HG02973 (cell line): ENCODE data around the gene DLX2.
"Not testable (repeated sequence)": the region's sequence is repeated elsewhere in the genome, so short reads cannot be mapped to it uniquely, and the experiment has no call there.

Experiments
- ATAC-seq: cut with Tn5 transposase; IDR thresholded peaks from one replicate; pipeline ENCODE4 v1.9.1; 2021; ENCODE audit warnings: moderate library complexity; ENCODE audit not compliant: unreplicated experiment

The DLX2 gene

DNA sequence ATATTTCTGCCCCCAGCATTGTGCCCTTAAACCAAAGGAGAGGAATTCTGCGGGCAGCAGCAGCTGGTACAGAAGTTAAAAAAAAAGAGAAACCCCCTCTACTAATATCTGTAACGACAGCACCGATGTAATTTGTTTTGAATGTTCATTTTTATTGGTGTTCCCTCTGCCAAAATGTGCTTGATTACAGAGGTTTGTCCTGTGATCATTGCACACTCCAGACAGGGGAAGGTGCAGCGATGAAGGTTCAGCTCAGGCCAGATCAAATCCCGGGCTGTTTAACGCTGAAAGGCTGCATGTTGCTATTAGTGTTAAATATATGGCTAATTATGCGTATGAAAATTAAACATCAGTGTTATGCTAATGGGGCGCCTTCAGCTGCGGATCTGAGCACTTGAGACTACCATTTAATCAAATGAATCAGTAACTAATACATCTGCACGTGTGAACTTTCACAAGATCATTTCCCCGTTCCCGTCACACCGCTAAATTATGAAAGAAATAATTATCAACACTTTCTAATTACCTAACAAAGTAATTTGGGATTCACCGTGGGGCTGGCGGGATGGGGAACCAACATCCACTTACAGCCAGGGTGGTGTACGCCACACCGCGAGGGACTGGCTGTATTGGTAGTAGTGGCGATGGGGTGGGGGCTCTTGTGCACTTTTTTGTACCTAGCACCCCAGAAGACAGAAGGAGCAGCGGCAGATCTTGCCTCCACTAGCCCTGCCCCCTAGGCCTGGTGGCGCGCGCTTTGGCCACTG, 18.9 kb downstream of the DLX2 start:
- ATAC-seq = no peak

DNA sequence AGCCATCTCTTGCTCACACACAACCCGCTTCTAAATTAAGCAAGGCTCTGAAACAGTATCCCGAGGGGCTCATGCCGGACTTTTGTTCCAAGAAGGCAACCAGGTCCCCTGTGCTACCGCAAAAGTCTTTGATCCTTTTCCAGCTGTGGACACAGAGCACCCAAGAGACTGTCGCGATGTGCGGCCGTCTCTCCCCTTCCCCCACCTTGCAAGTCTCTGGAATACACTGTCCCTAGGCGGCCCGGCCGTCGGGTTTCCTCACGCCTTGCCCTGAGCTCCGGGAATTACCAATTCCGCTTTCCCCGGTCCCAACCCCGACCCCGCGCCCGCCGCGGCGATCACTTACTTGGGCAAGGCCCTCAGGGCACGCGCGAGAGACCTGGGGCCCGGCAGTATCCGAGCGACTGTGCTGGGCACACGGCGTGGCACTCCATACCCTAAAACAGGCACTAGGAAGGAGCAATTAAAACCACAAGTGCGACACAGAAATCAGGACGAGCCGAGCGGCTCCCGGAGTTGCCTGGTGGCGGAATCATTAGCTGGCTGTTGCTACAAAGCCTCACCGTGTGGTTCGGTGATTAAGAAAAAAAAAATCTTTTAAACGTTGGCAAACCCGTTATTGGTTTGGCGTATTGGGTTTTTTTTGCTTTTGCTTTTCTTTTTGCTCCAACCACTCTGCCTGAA, 19.6 kb downstream of the DLX2 start:
- no peak for ATAC-seq

DNA sequence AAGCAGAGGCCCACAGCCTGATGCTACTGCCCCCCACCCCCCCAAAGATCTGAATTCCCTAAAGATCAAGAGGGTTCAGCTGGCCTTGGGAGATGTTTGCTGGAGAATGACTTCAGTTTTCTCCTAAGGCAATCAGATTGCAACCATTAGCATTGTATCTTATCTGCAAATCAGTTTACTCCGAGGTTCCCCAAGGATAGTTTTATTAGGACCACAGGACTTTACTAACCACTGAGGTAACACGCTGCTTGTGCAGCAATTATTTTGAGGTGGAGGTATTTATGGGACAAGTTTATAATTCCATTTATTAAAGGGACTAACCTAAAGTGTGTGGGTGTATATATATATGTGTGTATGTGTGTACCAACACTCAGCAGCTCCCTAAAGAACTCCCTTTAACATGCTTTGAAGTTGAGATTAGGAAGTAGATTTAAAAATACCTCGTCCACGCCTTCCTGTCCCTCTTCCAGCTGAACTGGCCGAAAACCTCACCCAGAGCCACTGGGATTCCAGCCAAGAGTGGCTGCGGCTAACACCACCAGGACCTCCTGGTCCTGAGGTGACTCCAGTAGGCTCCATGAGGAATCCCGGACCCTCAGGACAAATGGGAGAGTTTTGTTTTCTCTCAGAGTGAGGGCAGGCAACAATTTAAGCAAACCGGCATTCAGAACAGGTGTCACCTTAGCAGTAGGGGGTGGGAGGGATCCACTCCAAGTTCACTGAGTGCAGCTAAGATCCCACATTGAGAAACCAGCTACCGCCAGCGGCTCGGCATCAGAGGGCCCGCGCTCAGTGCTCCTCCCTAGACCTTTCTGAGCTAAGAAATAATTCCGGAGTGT, 20.4 kb downstream of the DLX2 start:
- no peak for ATAC-seq

DNA sequence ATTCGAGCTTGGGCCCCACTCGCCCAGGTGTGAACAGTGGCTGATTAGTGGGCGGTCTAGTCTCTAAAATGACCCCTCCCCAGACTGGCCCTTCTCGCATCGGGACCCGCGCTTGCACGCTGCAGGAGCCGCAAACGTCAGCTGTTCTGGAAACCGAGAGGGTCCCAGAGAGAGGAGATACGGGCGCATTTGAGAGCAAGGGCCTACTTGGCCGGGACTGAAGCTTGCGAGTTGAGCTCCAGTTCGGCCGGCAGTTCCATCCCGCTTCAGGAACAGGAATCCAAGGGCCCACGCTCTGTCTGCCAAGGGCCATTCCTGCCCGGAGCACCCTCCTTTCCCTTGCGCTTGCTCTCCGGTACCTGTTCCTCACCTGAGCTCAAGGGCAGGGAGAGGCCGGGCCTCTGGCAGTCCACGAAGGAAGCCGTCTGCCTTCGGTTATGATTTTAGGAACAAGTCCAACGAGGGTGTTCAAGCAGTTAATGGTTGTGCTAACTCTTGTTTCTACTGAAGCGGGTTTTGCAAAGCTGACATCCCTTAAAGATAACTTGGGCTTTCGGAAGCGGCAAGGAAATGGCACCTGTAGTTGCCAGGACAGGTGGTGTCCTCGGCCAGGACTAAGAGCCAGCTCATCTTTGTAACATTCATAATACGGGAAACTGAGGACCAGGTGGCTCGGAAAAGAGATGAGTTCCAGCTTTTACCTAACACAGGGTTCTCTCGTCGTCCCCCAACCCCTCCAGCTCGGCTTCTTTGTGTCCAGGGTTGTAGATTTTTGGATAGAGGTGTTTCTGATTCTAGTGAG, 21.3 kb downstream of the DLX2 start:
- ATAC-seq = no peak

DNA sequence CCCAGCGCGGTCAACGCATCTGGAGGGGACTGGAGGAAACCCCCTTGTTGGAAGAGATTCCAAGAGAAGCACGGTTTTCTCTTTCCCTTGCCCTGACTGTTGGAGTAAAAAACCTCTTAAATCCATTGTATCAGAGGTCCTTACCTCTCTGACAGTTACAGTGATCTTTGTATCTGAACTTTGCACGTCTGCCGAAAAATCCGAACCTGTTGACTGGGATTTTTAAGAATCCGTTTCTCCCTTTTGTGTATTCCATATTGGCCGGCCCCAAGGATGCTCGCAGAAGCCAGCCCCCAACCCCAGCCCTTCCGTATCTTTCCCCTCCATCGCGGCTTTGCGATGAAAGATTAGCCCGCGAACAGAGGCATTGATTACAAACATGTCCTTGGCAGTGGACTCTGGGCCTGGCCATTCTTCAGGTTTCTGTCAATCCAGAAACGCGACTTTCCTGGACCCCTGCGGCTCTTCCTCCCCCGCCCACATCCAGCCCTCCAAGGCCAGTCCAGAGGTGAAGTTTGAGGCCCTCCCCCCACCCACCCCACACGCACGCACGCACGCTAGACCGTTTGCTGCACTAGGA, 22.0 kb downstream of the DLX2 start:
- ATAC-seq = no peak

DNA sequence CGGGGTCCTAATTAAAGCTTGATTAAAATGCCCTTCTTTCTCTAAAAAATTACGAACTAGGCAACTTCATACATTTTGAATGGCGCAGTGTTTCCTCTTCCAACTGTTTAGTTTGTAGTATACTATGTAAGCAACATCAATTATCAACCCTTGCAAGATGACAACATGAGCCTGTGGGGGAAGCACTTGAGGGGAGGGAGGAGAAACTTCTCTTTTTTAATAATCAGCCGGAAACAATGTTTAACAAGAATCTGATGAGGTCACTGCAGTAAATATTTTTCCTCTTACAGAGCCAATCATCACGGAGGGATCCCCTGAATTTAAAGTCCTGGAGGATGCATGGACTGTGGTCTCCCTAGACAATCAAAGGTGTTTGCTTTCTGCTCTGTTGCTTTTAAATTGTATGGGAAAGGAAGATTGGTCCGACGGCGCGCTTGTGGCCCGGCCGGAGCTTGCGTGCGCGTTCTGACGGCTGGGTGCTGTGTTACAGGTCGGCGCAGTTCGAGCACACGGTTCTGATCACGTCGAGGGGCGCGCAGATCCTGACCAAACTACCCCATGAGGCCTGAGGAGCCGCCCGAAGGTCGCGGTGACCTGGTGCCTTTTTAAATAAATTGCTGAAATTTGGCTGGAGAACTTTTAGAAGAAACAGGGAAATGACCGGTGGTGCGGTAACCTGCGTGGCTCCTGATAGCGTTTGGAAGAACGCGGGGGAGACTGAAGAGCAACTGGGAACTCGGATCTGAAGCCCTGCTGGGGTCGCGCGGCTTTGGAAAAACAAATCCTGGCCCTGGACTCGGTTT, 22.7 kb downstream of the DLX2 start:
- ATAC-seq = no peak

DNA sequence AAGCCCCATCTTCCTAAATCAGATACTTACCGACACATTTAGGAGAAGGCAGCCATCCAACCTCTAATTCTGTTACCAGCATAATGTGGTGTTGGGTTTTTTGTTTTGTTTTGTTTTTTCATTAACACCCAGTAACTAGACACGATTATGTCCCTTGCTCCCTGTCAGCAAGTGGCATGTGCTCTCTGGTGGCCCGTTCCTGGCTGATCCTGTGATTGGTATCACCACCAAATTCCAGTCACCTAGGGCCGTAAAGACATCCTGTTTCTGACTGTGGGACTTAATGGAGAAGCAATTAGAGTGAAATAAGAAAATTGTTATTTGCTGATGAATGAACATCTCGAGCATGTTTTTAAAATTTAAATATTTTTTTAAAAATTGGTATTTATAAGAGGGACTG, 23.3 kb downstream of the DLX2 start:
- no peak for ATAC-seq

DNA sequence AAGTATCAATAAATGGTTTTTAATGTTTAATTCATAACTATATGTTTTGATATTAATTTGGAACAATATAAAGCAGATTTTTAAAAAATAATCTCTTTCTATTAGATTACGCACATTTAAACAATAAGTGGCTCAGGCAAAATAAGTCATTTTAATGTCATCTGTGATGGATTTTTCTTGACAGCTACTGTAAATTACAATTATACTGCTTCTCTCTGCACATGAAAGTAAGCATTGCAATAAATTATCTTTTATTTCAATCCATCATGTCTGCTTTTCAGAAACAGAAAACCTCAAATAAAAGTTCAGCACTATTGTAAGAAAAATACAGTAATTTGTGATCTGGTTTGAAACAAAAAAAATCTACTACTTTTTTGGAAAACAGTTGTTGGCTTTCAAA, 28.4 kb downstream of the DLX2 start:
- no peak for ATAC-seq

DNA sequence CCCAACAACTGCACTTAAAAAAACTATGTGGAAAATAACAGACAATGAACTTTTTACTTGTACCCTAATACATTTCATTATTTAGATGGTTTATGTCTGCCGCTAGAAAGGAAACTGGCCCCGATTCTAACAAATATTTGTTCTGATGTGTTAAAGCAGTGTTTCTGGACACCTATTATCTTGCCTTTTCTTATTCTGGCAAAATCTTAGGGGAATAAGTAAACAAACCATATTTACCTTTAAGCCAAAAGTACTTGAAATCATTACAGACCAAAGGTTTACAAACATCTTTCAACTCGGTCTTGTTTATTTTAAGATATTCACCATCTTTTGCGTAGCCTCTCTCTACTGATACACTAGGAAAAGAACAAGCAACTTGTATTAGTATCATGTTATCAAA, 29.2 kb downstream of the DLX2 start:
- ATAC-seq = no peak

DNA sequence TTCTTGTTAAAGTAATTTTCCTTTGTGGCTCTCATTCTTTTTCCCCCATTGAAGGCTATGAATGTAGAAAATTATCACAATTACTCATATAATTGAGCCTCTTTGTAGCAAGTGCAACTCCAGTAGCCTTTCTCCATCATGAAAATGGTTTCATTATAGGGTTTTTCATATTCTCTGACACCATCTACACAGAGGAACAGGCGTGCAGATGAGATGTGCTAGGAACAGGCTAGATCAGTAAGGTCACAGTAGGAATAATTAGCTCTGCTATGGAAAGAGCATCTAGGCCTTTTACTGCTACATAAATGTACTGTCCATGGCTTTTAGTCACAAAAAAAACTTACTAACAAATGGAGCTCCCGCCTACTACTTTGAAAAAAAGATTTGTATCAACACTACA, 30.0 kb downstream of the DLX2 start:
- ATAC-seq = no peak

DNA sequence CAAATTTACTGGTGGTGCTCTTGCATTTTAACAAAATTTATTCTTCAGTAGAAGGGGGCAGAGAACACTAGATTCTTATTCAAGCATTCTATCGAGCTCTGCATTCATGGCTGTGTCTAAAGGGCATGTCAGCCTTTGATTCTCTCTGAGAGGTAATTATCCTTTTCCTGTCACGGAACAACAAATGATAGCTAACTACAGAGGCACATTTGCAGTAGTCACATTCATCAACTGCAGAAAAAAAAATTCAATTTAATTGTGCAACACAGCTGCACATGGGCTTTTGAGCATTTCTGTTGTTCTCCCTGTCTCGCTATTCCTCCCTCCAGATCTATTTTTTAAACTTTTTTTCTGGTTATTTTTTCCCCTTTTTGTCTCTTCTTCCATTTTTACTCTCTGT, 30.4 kb downstream of the DLX2 start:
- ATAC-seq = no peak

DNA sequence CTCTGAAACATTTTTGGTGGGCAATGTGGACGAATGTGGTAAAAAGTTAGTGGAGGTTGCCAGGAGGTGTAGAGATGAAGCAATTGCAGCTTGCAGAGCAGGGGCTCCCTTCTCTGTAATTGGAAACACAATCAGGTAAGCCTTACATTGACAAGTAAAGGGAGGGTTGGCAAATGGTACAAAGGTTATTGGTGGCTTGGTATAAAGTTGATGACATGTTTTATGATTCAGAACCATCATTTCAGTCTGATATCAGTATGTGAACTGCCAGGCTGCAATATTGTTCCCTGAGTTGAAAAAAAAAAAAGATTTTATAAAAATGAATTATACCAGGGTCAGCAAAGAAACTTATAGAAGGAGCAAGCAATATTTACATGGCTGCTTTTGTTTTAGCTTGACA, 31.8 kb downstream of the DLX2 start:
- no peak for ATAC-seq

DNA sequence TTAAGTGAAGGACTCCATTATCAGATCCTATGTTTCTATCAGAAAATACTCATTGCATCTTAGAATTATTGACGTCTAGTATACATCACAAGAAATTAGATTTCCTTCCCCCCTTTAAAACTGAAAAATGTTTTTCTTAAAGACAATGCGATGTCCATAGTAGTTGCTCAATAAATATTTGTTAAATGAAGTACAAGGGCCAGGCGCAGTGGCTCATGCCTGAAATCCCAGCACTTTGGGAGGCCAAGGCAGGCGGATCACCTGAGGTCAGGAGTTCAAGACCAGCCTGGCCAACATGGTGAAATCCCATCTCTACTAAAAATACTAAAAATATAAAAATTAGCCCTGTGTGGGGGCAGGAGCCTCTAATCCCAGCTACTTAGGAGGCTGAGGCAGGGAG, 34.8 kb downstream of the DLX2 start:
- not testable (repeated sequence) for ATAC-seq

DNA sequence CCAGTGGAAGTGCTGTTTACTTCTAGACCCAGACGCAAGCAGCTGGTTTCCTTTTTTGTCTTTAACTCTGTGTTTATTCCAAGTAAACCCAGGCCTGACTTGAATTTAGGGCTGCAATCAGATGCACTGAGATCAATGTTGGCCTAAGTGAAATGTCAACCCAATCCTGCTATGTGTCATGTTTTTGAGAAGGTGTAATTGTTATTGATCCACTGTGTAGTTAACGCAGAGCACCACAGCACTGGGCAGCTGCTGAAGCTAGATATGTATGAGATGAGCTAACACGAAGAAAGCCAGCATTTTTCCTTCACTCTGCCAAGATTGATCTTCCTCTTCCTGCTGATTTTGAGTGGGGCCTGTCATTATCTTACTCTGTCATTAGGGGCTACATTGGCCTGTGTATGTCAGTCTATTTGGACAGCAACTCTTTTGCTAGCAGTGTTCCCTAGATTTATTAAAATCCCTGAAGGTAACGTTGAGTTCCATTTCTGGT, 36.3 kb downstream of the DLX2 start:
- no peak for ATAC-seq

DNA sequence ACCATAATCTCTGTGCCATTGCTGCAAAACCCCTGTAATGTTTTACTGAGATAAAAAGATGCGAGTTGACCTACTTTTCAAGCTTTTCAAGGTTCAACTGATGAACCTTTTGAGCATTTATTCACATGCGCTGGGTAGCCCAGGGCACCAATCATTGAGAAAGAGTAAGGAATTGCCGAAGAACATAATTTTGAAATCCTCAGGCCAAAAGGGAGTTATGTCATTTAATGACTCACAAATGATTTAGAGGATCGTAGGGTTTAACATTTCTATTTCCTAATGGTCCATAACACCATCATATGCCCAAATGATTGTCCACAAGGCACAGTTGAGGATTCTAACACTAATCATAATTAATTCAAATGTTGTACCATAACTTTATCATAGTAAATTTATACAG, 37.6 kb downstream of the DLX2 start:
- no peak for ATAC-seq

DNA sequence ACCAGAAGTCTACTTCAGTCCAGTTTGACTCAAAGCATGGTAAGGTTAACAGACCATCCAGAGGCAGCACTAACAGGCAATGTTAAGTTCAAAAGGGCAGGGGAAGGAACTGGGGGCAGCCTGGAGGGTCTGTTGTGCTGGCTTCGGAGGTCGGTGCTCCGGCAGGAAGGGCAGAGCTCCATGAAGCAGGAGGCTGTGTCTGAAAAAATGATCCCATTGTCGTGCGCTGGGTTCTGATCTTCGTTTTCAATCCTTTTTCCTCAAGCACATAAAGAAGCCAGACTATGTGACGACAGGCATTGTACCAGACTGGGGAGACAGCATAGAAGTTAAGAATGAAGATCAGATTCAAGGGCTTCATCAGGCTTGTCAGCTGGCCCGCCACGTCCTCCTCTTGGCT, 39.3 kb downstream of the DLX2 start:
- ATAC-seq = no peak

DNA sequence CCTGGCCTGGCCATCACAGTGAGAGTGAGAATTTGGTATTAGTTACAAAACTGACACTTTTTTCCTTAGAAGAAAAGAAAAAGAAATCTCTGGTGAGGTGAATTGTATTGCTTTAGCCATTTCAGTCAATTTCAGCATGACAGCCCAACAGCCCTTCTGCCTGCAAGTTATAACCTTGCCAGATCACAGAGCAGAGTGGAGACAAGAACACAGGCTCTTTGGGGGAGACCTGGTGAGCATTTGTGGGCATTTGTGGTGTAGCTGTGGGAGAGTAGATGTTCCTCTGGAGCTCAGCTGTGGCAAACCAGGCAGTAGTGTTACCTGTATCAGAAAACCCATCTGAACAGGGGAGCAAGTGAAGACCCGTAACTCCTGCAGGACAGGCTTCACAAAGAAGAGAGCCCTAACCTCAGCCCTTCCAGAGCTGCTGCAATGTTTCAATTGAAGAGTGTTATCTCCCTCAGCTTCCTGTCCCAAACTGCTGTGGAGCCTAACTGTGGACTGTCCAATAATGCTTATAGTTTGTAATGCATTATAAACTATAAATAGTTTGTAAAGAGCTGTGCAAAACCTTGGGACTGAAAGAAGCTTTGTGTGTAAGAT, 40.2 kb downstream of the DLX2 start:
- no peak for ATAC-seq

DNA sequence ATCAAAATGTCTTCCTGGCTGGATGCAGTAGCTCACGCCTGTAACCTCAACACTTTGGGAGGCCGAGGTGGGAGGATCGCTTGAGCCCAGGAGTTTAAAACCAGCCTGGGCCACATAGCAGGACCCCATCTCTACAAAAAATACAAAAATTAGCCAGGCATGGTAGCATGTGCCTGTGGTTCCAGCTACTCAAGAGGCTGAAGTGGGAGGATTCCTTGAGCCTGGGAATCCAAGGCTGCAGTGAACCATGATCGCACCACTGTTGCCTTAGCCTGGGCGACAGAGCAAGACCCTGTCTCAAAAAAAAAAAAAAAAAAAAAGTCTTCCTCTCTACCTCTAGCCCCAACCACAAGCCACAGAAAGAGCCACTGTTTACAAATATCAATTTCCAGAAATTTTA, 42.6 kb downstream of the DLX2 start:
- not testable (repeated sequence) for ATAC-seq

DNA sequence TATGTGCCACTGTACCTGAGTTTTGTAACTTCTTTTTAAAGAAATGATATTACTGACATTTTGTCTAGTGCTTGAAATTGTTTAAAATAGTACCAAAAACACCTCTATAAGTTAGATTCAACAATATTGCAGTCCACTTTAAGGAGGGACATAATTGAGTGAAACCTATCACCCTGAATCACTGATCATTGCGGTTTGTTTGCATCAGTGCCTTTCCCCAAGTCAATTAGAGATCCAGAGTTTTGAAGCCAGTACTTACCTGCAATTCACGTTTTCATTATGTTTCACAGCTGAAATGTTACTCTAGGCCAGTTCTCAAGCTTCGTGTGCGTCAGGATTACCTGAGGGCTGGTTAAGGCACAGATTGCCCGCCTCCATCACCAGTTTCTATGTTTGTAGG, 44.0 kb downstream of the DLX2 start:
- no peak for ATAC-seq
